K562 (cell line): ENCODE data around the gene EIF4E3. TPM values are rescaled to one million over a fixed set of nuclear protein-coding genes. Genes with fewer than 3 reads are reported as not detected.

Experiments used
- ATAC-seq: fragments of 200-7000 bp; cut with Tn5 transposase; 3 replicates; pipeline ENCODE4 v1.9.1; 2020; ENCODE audit warnings: moderate library complexity
- BruUV-seq: library from RNA; stranded (reverse); fragments of 400-500 nt; replicated peaks from 2 replicates; lab custom pipeline; 2021; lab: Mats Ljungman, UMichigan
- CTCF ChIA-PET: fragments of 300-600 bp; formaldehyde crosslinking; extraction: SDS; loops from one replicate; lab custom pipeline; 2021; ENCODE audit warnings: low intra/inter-chr PET ratio; lab: Yijun Ruan, JAX
- POLR2A ChIA-PET: fragments of 300-600, 350-650 bp; sonication (Branson Sonifier 250); formaldehyde crosslinking; extraction: SDS; loops from one replicate; lab custom pipeline; 2021; ENCODE audit warnings: antibody characterized with exemption, inconsistent platforms; lab: Yijun Ruan, JAX
- DNase-seq, 4 experiments: peaks; one replicate each; pipeline versions ENCODE4 v3.0.0 to v3.0.0-alpha.2; 2011 to 2018; ENCODE audit warnings: low spot score in 3 of 4, mixed read lengths in 3 of 4; ENCODE audit errors: extremely low read depth in 1 of 4
- FAIRE-seq: peaks from 2 replicates; lab custom pipeline; 2011; peaks lifted over from hg19 to GRCh38; lab: Jason Lieb, UNC
- H2AFZ ChIP-seq: 2 replicates; pipeline ENCODE4 v1.6.0; 2011; ENCODE audit warnings: low read depth, low read length, control low read depth, inconsistent platforms
- H3K27ac ChIP-seq: fragments of 200-600 bp; 3 replicates; pipeline ENCODE4 v1.8.0; 2011; ENCODE audit warnings: low read depth, mild to moderate bottlenecking, control low read depth, inconsistent platforms, low read length, moderate library complexity, mixed read lengths; ENCODE audit errors: extremely low read depth
- H3K27me3 ChIP-seq, 2 experiments: fragments of 300-600 bp in 1 of 2; 2 replicates in 1 of 2; 3 replicates in 1 of 2; pipeline versions ENCODE4 v1.6.0 to v1.8.0; 2011; ENCODE audit warnings: inconsistent platforms in 2 of 2, low read length in 2 of 2, mild to moderate bottlenecking in 1 of 2, mixed read lengths in 1 of 2, moderate library complexity in 1 of 2; ENCODE audit not compliant: control insufficient read depth in 2 of 2, insufficient read depth in 2 of 2
- H3K36me3 ChIP-seq: fragments of 300-600 bp; 3 replicates; pipeline ENCODE4 v1.8.0; 2011; ENCODE audit warnings: mild to moderate bottlenecking, low read length, inconsistent platforms; ENCODE audit not compliant: control insufficient read depth, insufficient read depth
- H3K4me1 ChIP-seq, 2 experiments: fragments of 200-600 bp in 1 of 2; replicated peaks in 1 of 2; 2 replicates in 1 of 2; 3 replicates in 1 of 2; pipeline versions ENCODE4 v1.5.1 to v1.8.0; 2011; ENCODE audit warnings: inconsistent platforms in 2 of 2, low read length in 2 of 2, mild to moderate bottlenecking in 1 of 2, mixed read lengths in 1 of 2, moderate library complexity in 1 of 2; ENCODE audit not compliant: control insufficient read depth in 2 of 2, insufficient read depth in 2 of 2
- H3K4me2 ChIP-seq: 2 replicates; pipeline ENCODE4 v1.6.1; 2011; ENCODE audit warnings: low read length, control low read depth, inconsistent platforms, mixed read lengths; ENCODE audit not compliant: insufficient read depth
- H3K4me3 ChIP-seq: fragments of 200-600 bp; sonication (generic), shearing (Covaris generic); 2 replicates; pipeline ENCODE4 v1.5.1; 2016; ENCODE audit warnings: control low read depth, inconsistent platforms
- H3K79me2 ChIP-seq: fragments of 200-600 bp; 3 replicates; pipeline ENCODE4 v1.8.0; 2011; ENCODE audit warnings: low read length, inconsistent platforms; ENCODE audit not compliant: control insufficient read depth, insufficient read depth
- H3K9ac ChIP-seq, 2 experiments: 2 replicates each; pipeline versions ENCODE4 v1.6.0 to v1.6.1; 2011; ENCODE audit warnings: low read depth in 2 of 2, low read length in 2 of 2, control low read depth in 1 of 2, inconsistent platforms in 1 of 2, mild to moderate bottlenecking in 1 of 2, mixed read lengths in 1 of 2; ENCODE audit not compliant: insufficient read depth in 1 of 2
- H3K9me1 ChIP-seq: one replicate; pipeline ENCODE4 v1.6.0; 2011; ENCODE audit warnings: inconsistent platforms, mild to moderate bottlenecking, low read length, moderate library complexity; ENCODE audit not compliant: control insufficient read depth, insufficient read depth
- H3K9me3 ChIP-seq: replicated peaks from 2 replicates; pipeline ENCODE4 v1.5.1; 2011; ENCODE audit warnings: low read depth, low read length, inconsistent platforms; ENCODE audit not compliant: control insufficient read depth, insufficient read depth
- H4K20me1 ChIP-seq: replicated peaks from 2 replicates; pipeline ENCODE4 v1.6.1; 2011; ENCODE audit warnings: low read length, inconsistent platforms, mixed read lengths; ENCODE audit not compliant: control insufficient read depth, insufficient read depth
- ATF1 ChIP-seq, 2 experiments: fragments of 450-650 bp in 1 of 2; IDR thresholded peaks; 2 replicates each; pipeline ENCODE4 v1.6.1; 2016; ENCODE audit warnings: missing compliant biosample characterization in 1 of 2, missing genetic modification characterization in 1 of 2
- FOXJ3 ChIP-seq: sonication (generic); formaldehyde crosslinking; IDR thresholded peaks from 2 replicates; pipeline ENCODE4 v1.4.0; 2020; ENCODE audit warnings: mild to moderate bottlenecking, missing genetic modification reagents
- KAT8 ChIP-seq: fragments of 450-650 bp; IDR thresholded peaks from 2 replicates; pipeline ENCODE4 v1.6.1; 2016; ENCODE audit warnings: low read depth, mild to moderate bottlenecking
- NR3C1 ChIP-seq: sonication (generic); formaldehyde crosslinking; IDR thresholded peaks from 2 replicates; pipeline ENCODE4 v1.8.1; 2022; ENCODE audit warnings: missing genetic modification reagents
- SIN3B ChIP-seq: fragments of 450-650 bp; IDR thresholded peaks from 2 replicates; pipeline ENCODE4 v1.6.1; 2017; ENCODE audit warnings: low read depth, mild to moderate bottlenecking, moderate library complexity
- SRSF7 ChIP-seq: fragments of 200-400 bp; formaldehyde crosslinking; optimal IDR thresholded peaks from 2 replicates; pipeline ENCODE3; 2017; ENCODE audit warnings: mild to moderate bottlenecking, low read depth, low read length
- STAT5A ChIP-seq: IDR thresholded peaks from 2 replicates; pipeline ENCODE4 v1.6.1; 2012; ENCODE audit warnings: low read length, inconsistent platforms, borderline replicate concordance
- TEAD1 ChIP-seq, 2 experiments: fragments of 450-650 bp in 1 of 2; sonication (generic) in 1 of 2; formaldehyde crosslinking; IDR thresholded peaks; 2 replicates each; pipeline versions ENCODE4 v1.4.0 to v1.8.0; 2020 to 2022; ENCODE audit warnings: mild to moderate bottlenecking in 2 of 2, missing genetic modification reagents in 1 of 2
- ZNF239 ChIP-seq: fragments of 250-450 bp; sonication (Bioruptor Pico); IDR thresholded peaks from 2 replicates; pipeline ENCODE4 v1.4.0; 2020; ENCODE audit warnings: mild to moderate bottlenecking
- ZNF695 ChIP-seq: fragments of 450-650 bp; formaldehyde crosslinking; IDR thresholded peaks from 2 replicates; pipeline ENCODE4 v1.4.0; 2020; ENCODE audit warnings: mild to moderate bottlenecking, moderate library complexity
- WGBS: fragments of 100-300 bp; shearing (Covaris generic); methylation state at CpG from one replicate; pipeline ENCODE4 v1.1.6; 2016; ENCODE audit warnings: low coverage, mixed read lengths; ENCODE audit not compliant: insufficient coverage; ENCODE audit errors: missing lambda C conversion rate; 5-methylcytosine and 5-hydroxymethylcytosine counted together
- in situ Hi-C: fragments of 300-500 bp; cut with MboI; formaldehyde crosslinking; loops from 4 replicates; pipeline ENCODE4 v1.15.0; 2018; ENCODE audit warnings: inconsistent platforms, mixed read lengths
- intact Hi-C: fragments of 100-400 bp; cut with micrococcal nuclease; formaldehyde crosslinking; loops from 2 replicates; pipeline ENCODE4 v1.14.2; 2022
- polyA plus RNA-seq, 8 experiments: library from polyadenylated mRNA; depleted of rRNA in 4 of 8; stranded (reverse) in 5 of 8; unstranded in 3 of 8; fragments of >200 nt; fragmentation: Nextera tagmentation in 2 of 8; fragmentation: Illumina TruSeq in 1 of 8; extraction: Ambion mirVana in 2 of 8; extraction: Trizol in 1 of 8; gene quantifications; 2 replicates each; pipeline versions ENCODE4 v1.2.1 to v1.2.3, GENCODE V29; 2011 to 2014; ENCODE audit warnings: inconsistent platforms in 1 of 8, missing spikeins in 1 of 8
- total RNA-seq, 7 experiments: library from RNA; depleted of rRNA in 6 of 7; stranded (reverse); fragments of >200 nt in 6 of 7; fragmentation: Illumina TruSeq in 2 of 7; extraction: Trizol in 2 of 7; gene quantifications; 2 replicates each; pipeline versions ENCODE4 v1.2.1 to v1.2.3, GENCODE V29; 2011 to 2021; ENCODE audit warnings: low replicate concordance in 1 of 7
- TF ChIP-seq, protein P1 (sequence below): sonication (generic); formaldehyde crosslinking; IDR thresholded peaks from 2 replicates; pipeline ENCODE4 v1.8.0; 2022; ENCODE audit warnings: missing genetic modification reagents, mild to moderate bottlenecking, borderline replicate concordance

Gene EIF4E3
- total and polyA plus RNA-seq, 9 of the 15 experiments (the other 6 are each of a cell fraction or from before 2014, with no cell fraction given) = 0.18 to 2.5 (median 1.1) TPM

DNA sequence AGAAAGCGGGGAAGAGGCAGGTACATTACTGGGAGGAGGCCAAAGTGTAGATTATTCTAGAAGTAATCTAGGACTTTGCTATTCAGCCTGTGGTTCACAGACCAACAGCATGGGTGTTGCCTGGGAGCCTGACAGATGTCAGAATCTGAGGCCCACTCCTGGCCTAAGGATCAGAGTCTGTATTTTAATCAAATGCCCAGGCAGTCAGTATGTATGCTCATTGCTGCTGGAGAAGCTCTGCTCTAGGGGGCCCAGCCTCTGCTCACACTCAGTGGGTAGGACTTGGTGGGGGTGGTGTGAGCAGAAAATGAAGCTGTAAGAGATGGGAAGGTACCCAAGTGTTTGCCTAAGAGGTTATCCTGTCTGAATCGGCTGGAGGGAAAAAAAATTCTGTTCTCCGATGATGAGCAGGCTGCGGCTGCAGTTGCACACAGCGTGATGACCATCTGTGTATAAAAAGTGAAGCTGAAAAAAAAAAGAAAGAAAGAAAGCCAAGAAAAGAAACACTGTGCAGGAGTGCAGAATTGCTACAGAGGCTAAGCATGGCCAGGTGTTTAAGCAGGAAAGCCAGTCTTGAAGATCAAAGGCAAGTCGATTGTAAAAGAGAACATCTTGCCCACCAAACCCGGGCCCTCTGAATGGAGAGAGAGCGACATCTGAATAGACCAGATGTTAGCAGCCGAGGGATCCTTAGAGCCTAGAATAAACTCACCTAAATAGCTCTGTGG is 65.2 kb downstream of the EIF4E3 start:
- in situ Hi-C loops = loop anchor here (10.0 to 25.0 kb wide), 2 partner anchors 1115 to 1598 kb away; no protein-coding TSS in a partner anchor
- H3K27ac ChIP-seq = no peak overlapping the region
- CTCF ChIA-PET = no interaction called here

DNA sequence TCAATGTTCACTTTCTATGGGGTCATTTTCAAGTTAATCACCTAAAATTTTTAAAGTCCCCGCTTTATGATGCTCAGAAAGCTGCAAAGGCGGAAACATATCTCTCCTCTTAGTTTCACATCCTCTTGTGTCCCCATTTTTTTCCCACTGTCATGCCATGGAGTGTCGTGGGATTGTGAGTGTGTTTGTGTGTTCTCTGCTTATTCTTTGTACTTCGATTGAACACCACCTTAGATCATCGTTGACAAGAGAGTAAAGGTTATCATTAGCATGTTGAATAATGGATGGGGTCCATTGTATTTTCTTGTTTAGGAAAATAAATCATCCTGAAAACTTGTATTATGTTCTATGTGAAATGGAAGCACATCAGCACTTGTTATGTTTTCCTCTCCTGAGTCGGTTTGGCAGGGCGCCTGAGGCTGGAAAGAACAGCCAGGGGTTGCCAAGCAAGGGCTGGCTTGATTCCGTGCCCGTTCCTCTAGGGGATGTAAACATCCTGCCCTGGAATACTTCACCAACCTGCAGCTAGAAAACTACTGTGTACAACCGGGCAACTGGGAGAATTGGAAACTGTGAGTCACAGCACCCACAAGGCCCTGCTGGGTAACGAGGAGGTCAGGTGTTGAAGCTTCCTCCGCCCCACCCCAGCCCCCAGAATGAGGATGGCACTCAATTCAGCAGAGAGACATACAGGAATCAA is 67.2 kb downstream of the EIF4E3 start:
- Histone ChIP-seq H3K9me1 (no peaks in the 10 kb centered on the region), H4K20me1 (no peaks in the 10 kb centered on the region), H3K9me3 (no peaks in the 10 kb centered on the region), H3K36me3 (no peaks in the 10 kb centered on the region), H3K4me3 (no peak overlapping the region), H3K27me3 (peaks cover 19 to 27% of the 10 kb centered on the region in 2 experiments), H3K4me1 (no peaks in the 10 kb centered on the region), H3K27ac (no peak overlapping the region), H3K79me2 (no peaks in the 10 kb centered on the region), H3K9ac (no peak overlapping the region), H3K4me2 (no peak overlapping the region), H2AFZ (no peak overlapping the region)
- 1% methylated on average over 12 of the region's 12 CpGs for WGBS
- DNase-seq = no peak
- ChIA-PET POLR2A (no interaction called here), CTCF (no interaction called here)
- in situ Hi-C loops (loop anchor here (10.0 to 25.0 kb wide), 2 partner anchors 1113 to 1596 kb away; no protein-coding TSS in a partner anchor), intact Hi-C loops (loop anchor here (10.0 kb wide), 1 partner anchor 143 kb away; no protein-coding TSS in a partner anchor)
- no TSS peak for BruUV-seq
- FAIRE-seq = no peak
- no peak for TF ChIP-seq ATF1 (CRISPR knock-in tag; IDR thresholded peaks at IDR 0.05)
- no peak for TF ChIP-seq ATF1 (tag; IDR thresholded peaks at IDR 0.05)
- TF ChIP-seq, protein P1, sequence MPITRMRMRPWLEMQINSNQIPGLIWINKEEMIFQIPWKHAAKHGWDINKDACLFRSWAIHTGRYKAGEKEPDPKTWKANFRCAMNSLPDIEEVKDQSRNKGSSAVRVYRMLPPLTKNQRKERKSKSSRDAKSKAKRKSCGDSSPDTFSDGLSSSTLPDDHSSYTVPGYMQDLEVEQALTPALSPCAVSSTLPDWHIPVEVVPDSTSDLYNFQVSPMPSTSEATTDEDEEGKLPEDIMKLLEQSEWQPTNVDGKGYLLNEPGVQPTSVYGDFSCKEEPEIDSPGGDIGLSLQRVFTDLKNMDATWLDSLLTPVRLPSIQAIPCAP (CRISPR knock-in tag) = no peak
- no peak for TF ChIP-seq ZNF239 (CRISPR knock-in tag)
- TF ChIP-seq KAT8 = no peak
- TF ChIP-seq FOXJ3 (CRISPR knock-in tag) = no peak
- TF ChIP-seq NR3C1 (CRISPR knock-in tag) = no peak
- TF ChIP-seq STAT5A = no peak
- ATAC-seq = no peak

More for the DNA sequence above, 65.2 kb downstream of the EIF4E3 start:
- 0% methylated on average over 8 of the region's 9 CpGs for WGBS
- H3K9ac ChIP-seq = no peak overlapping the region
- no peaks in the 10 kb centered on the region for H4K20me1 ChIP-seq
- H3K4me1 ChIP-seq = no peaks in the 10 kb centered on the region
- no peaks in the 10 kb centered on the region for H3K9me1 ChIP-seq
- no TSS peak for BruUV-seq
- intact Hi-C loops = loop anchor here (10.0 kb wide), 1 partner anchor 145 kb away; no protein-coding TSS in a partner anchor
- no peaks in the 10 kb centered on the region for H3K79me2 ChIP-seq
- no peak overlapping the region for H3K4me2 ChIP-seq
- FAIRE-seq (no peak), ATAC-seq (no peak), DNase-seq (no peak)
- POLR2A ChIA-PET = interaction anchor here (0.5 kb wide), 1 partner anchor 73 kb away, joined by 4 read pairs; no protein-coding TSS in a partner anchor
- TF ChIP-seq TEAD1 (CRISPR knock-in tag; IDR thresholded peaks at IDR 0.05) = no peak
- TF ChIP-seq SRSF7 = no peak
- no peak for TF ChIP-seq ZNF695 (CRISPR knock-in tag)
- no peak for TF ChIP-seq SIN3B
- no peaks in the 10 kb centered on the region for H3K36me3 ChIP-seq
- H2AFZ ChIP-seq = no peak overlapping the region
- no peaks in the 10 kb centered on the region for H3K9me3 ChIP-seq
- H3K27me3 ChIP-seq = peaks cover 19 to 35% of the 10 kb centered on the region in 2 experiments; a peak in 4 of 5 replicates
- H3K4me3 ChIP-seq = no peak overlapping the region
